Effector memory CD8-positive, alpha-beta T cell (primary cell): Measurements from ENCODE around the gene SCARB2.

ENCODE experiments used
- ATAC-seq: fragments of 150-1000 bp; cut with Tn5 transposase; replicated peaks from 2 replicates; pipeline ENCODE4 v1.10.0; 2021; ENCODE audit warnings: mild to moderate bottlenecking, moderate library complexity
- DNase-seq, 3 experiments: peaks; one replicate each; pipeline ENCODE4 v3.0.0; 2021
- H3K27ac Mint-ChIP-seq, 2 donors: one replicate each; pipeline ENCODE4 v1.8.0; 2022; ENCODE audit warnings: mild to moderate bottlenecking in 2 of 2, mixed read lengths in 2 of 2, moderate library complexity in 2 of 2
- H3K27me3 Mint-ChIP-seq, 2 donors: one replicate each; pipeline ENCODE4 v1.8.0; 2022; ENCODE audit warnings: mixed read lengths in 2 of 2
- H3K36me3 Mint-ChIP-seq: one replicate; pipeline ENCODE4 v1.8.0; 2022; ENCODE audit warnings: mild to moderate bottlenecking, moderate library complexity, mixed read lengths; ENCODE audit not compliant: insufficient read depth
- H3K4me1 Mint-ChIP-seq, 2 donors: one replicate each; pipeline ENCODE4 v1.8.0; 2022; ENCODE audit warnings: low read depth in 2 of 2, mixed read lengths in 2 of 2
- H3K4me3 Mint-ChIP-seq, 2 donors: one replicate each; pipeline ENCODE4 v1.8.0; 2022; ENCODE audit warnings: mild to moderate bottlenecking in 2 of 2, mixed read lengths in 2 of 2, moderate library complexity in 2 of 2
- H3K9me3 Mint-ChIP-seq, 2 donors: one replicate each; pipeline ENCODE4 v1.8.0; 2022; ENCODE audit warnings: mixed read lengths in 2 of 2

SCARB2 gene

DNA sequence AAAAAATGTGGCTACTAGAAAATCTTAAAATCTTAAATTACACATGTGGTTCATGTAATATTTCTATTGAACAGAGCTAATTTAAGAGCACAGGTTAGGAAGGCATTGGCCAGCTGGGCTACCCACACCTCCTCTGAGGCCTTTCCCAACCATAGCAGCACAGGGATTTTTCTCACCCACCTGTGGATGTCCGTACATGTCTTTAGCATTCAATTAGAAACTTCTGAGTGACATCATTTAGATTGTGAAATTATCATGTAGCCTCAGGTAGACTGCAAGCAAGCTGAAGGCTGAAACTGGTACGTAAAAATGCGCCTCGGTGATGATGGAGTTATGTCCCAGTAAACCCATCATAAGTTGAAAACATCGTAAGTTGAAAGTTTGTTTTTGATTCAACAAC lies 31.2 kb downstream of the SCARB2 start:
- peaks cover 5% of the 10 kb centered on the region for H3K36me3 Mint-ChIP-seq
- H3K27ac Mint-ChIP-seq, result peak overlapping the region in 1 of 2 donors; percentile 20
- no peak overlapping the region for H3K4me3 Mint-ChIP-seq
- H3K4me1 Mint-ChIP-seq, result peaks cover under 1 to 8% of the 10 kb centered on the region in 2 donors
- DNase-seq (no peak), ATAC-seq (no peak)
- no peaks in the 10 kb centered on the region for H3K27me3 Mint-ChIP-seq
- H3K9me3 Mint-ChIP-seq, result no peaks in the 10 kb centered on the region

DNA sequence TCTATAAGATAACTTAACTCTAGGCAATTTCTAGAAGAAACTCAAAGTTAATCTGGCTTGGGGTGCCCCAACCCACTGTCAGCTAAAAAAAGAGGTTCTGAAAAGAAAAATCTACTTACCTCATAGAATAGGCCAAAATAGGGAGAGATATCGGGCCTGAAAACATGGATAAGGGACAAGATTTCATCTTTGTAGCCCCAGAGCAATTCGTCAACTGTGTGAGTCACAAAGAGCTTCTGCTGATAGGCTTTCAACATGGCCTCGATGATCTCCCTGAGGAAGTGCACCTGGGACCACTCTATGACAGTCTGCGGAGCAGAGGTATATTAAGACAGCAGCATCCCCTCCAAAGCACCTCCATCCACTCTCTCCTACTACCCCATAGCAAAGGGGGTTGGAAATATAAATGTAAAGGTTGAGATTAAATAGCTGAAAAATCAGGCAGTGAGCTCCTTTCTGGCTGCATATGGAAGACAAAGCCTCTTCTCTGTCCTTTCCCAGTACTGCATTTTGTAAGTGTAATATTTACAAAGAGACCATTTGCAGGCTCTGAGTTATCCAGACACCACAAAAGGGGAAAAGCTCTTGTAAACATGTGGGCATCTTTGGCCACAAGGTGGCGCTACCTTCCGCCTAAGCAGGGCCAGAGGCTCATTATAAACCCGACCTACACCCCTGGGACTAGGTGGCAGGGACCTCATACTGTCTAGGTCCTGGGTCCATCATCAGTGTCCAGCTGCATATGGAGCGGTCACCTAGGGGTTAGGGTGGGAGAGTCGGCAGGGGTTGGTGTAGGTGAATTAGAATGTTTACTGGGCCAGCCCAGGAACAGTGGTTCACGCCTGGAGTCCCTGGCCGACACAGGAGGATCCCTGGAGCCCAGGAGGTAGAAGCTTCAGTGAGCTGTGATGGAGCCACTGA lies 34.0 kb downstream of the SCARB2 start:
- Mint-ChIP-seq H3K4me1 (peaks cover 4 to 9% of the 10 kb centered on the region in 2 donors), H3K36me3 (peaks cover 11% of the 10 kb centered on the region), H3K27me3 (no peaks in the 10 kb centered on the region), H3K4me3 (no peak overlapping the region), H3K27ac (no peak overlapping the region), H3K9me3 (no peaks in the 10 kb centered on the region)
- DNase-seq (peak; percentile 78 to 82 (median 79)), ATAC-seq (peak; percentile 94)

DNA sequence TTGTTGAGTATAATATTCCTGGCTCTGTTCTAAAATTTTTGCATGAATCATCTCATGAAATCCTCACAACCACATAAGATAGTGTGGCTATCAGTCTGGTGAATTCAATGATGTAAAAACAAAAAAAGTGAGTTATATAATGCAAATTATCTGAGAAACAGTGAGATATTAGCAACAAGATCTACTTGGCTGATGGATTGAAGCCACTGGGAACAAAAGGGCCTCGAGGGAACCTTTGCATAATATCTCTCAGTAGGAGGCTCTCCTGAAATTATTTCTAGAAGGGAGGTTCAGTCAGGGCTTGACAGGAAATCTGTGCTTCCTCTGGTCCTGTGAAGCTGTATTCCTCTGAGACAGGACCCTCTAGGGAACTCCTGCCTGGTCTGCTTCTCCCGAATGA lies 35.3 kb downstream of the SCARB2 start:
- H3K4me1 Mint-ChIP-seq, result peaks cover 0 to 9% of the 10 kb centered on the region in 2 donors
- H3K9me3 Mint-ChIP-seq, result no peaks in the 10 kb centered on the region
- H3K36me3 Mint-ChIP-seq, result peaks cover 20% of the 10 kb centered on the region
- no peak for ATAC-seq
- H3K27ac Mint-ChIP-seq, result no peak overlapping the region
- H3K27me3 Mint-ChIP-seq, result no peaks in the 10 kb centered on the region
- DNase-seq, result no peak
- no peak overlapping the region for H3K4me3 Mint-ChIP-seq

DNA sequence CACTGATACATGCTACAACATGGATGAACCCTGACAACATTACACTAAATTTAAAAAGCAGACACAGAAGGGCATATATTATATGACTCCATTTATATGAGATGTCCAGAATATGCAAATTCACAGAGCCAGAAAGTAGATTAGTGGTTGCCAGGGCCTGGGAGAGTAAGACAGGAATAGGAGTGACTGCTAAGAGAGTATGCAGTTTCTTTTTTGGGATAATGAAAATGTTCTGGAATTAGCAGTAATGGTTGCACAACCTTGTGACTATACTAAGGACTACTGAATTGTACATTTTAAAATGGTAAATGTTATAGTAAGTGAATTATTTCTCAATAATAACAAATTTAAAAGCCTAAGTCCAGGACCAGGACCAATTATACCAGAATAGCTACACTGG lies 35.9 kb downstream of the SCARB2 start:
- no peak for ATAC-seq
- Mint-ChIP-seq H3K27ac (no peak overlapping the region), H3K4me1 (peaks cover 0 to 9% of the 10 kb centered on the region in 2 donors), H3K9me3 (no peaks in the 10 kb centered on the region), H3K4me3 (no peak overlapping the region), H3K36me3 (peaks cover 26% of the 10 kb centered on the region), H3K27me3 (no peaks in the 10 kb centered on the region)
- DNase-seq, result no peak

DNA sequence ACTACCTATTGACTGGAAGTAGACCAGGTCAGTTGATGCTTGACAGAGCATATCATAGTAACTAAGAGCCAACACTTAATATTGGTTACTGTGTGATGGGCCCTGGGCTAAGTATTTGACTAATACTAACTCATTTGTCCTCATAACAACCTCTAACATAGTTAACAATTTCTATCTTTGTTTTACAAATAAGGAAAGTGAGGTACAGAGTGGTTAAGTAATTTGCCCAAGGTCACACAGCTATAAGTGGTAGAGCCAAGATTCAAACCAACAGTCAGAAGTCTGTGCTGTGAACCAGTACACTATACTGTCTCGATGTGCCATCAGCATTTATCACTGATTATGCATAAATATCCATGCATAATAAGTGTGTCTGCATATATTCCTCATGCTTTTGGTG lies 38.3 kb downstream of the SCARB2 start:
- ATAC-seq, result no peak
- no peaks in the 10 kb centered on the region for H3K9me3 Mint-ChIP-seq
- no peak overlapping the region for H3K27ac Mint-ChIP-seq
- DNase-seq, result no peak
- peaks cover 36% of the 10 kb centered on the region for H3K36me3 Mint-ChIP-seq
- H3K4me3 Mint-ChIP-seq, result no peak overlapping the region
- H3K4me1 Mint-ChIP-seq, result peaks cover 0 to 9% of the 10 kb centered on the region in 2 donors
- no peaks in the 10 kb centered on the region for H3K27me3 Mint-ChIP-seq

DNA sequence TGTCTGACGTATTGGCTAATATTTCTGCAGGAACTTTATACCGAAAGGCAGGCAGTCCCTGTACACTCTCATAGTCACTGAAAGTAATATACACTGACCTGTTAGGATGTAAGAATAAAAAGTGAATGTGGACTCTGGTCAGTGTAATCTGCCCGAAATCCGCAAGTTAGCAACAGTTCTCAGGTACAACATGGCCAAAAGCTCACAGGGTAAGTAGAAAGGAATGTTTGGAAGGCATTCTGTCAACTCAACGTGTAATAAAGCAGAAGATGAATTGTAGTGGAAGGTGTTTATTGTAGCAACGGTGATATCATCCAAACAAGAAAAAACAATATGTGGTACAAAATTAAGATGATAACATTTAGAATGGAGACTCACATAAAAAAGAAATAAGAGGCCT lies 39.4 kb downstream of the SCARB2 start:
- ATAC-seq (no peak), DNase-seq (no peak)
- H3K9me3 Mint-ChIP-seq, result no peaks in the 10 kb centered on the region
- no peak overlapping the region for H3K4me3 Mint-ChIP-seq
- H3K27me3 Mint-ChIP-seq, result no peaks in the 10 kb centered on the region
- H3K36me3 Mint-ChIP-seq, result peaks cover 36% of the 10 kb centered on the region
- H3K4me1 Mint-ChIP-seq, result peaks cover 0 to 9% of the 10 kb centered on the region in 2 donors
- no peak overlapping the region for H3K27ac Mint-ChIP-seq

DNA sequence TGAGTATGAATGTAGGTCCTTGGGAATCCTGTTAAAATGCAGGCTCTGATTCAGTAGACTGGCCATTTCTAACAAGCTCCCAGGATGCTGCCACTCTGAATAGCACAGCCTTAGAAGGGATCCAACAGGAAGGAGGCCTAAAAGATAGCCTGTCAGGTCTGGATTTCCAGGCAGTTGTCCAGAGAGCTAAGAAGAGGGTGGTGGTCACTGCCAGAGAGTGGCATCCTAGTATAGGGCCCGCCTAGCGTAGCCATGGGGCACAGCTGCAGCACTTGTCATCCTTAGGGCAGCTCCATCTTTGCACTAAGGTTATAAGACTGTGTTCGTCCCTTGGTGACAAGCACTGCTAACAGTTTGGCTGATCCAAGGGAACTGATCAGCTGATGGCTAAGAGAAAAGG lies 44.9 kb downstream of the SCARB2 start:
- no peaks in the 10 kb centered on the region for H3K27me3 Mint-ChIP-seq
- DNase-seq (no peak), ATAC-seq (no peak)
- no peak overlapping the region for H3K27ac Mint-ChIP-seq
- H3K4me3 Mint-ChIP-seq, result no peak overlapping the region
- H3K9me3 Mint-ChIP-seq, result no peaks in the 10 kb centered on the region
- peaks cover 33% of the 10 kb centered on the region for H3K36me3 Mint-ChIP-seq
- no peaks in the 10 kb centered on the region for H3K4me1 Mint-ChIP-seq

DNA sequence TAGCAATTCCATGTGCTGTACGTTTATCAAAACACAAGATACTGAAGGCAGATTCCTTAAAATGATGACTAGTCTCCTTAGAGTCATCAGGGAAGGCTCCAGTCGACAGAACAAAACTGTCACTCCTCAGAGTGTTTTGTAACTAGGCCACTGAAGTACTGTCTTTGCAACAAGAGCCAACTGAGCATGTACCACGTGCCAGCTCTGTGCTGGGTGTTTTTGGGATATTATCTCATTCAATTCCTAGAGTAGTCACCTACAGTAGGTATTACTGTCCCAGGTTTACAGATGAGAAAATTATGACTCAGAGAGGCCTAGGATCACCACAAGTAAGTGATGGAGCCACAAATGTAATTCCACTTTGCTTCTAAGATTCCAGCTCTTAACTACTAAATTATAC lies 47.1 kb downstream of the SCARB2 start:
- H3K27ac Mint-ChIP-seq, result no peak overlapping the region
- ATAC-seq, result no peak
- H3K4me1 Mint-ChIP-seq, result no peaks in the 10 kb centered on the region
- no peak overlapping the region for H3K4me3 Mint-ChIP-seq
- no peak for DNase-seq
- H3K36me3 Mint-ChIP-seq, result peaks cover 27% of the 10 kb centered on the region
- no peaks in the 10 kb centered on the region for H3K9me3 Mint-ChIP-seq
- H3K27me3 Mint-ChIP-seq, result no peaks in the 10 kb centered on the region

DNA sequence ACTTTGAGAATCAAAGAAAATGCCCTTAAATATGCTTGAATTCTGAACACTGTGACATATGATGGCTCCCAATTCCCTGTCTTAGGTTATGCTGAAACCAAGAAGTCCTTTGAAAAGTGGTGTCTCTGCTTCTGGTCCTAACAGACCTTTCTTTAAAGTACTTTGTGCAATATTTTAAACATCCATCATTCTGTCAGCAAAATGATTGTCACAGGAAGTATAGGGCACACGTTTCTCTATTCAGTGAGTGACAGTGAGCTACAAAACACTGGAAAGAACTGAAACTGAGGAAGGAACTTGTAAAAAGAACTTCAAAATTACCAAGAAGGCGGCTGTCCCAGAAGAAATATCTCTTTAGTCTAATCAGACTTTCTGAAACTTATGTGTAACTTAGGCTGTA lies 53.3 kb downstream of the SCARB2 start:
- Mint-ChIP-seq H3K27ac (peak overlapping the region in 1 of 2 donors; percentile 41), H3K4me1 (no peaks in the 10 kb centered on the region), H3K27me3 (no peaks in the 10 kb centered on the region), H3K36me3 (peaks cover 15% of the 10 kb centered on the region), H3K9me3 (no peaks in the 10 kb centered on the region), H3K4me3 (no peak overlapping the region)
- DNase-seq, result no peak
- no peak for ATAC-seq

DNA sequence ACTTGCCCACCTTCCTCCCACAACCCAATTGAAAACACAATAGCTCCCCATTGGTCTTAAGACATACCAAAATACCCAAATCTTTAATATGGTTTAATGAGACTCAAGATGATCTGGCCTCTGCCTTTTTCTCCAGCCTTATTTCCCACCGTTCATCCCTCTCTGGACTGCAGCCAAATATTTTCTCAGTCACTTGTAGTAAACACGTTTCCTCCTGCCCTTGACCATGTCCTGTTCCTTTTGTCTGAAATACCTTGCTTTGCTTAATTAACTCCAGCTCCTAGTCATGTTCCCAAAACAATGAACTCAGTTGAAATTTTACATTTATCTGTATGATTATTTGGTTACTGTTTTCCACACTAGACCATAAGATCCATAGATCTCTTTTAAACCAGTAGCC lies 57.0 kb downstream of the SCARB2 start:
- Mint-ChIP-seq H3K27ac (no peak overlapping the region), H3K4me1 (no peaks in the 10 kb centered on the region), H3K9me3 (peaks cover 4 to 7% of the 10 kb centered on the region in 2 donors), H3K4me3 (no peak overlapping the region), H3K36me3 (peaks cover 6% of the 10 kb centered on the region), H3K27me3 (no peaks in the 10 kb centered on the region)
- DNase-seq, result no peak
- ATAC-seq, result no peak

DNA sequence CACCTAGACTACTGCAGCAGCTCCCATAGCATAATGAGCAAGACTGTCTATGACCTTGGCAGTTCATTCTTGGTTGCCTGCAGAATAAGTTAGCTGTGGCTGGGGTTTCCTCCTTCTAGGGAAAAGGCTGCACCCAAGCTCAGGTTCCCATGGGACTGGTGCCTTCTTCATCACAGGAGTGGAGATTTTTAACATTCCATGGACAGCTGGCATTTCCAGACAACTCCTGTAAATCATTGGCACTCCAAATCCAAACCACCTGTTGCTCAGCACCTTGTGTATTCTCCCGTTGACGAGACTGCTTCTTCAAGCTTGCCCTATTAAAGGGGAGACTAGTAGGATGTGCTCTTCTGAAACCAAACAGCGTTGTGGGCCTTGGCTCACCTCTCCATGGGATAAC lies 57.6 kb downstream of the SCARB2 start:
- peaks cover 4 to 7% of the 10 kb centered on the region in 2 donors for H3K9me3 Mint-ChIP-seq
- H3K4me1 Mint-ChIP-seq, result no peaks in the 10 kb centered on the region
- peaks cover 6% of the 10 kb centered on the region for H3K36me3 Mint-ChIP-seq
- no peak overlapping the region for H3K4me3 Mint-ChIP-seq
- H3K27me3 Mint-ChIP-seq, result no peaks in the 10 kb centered on the region
- DNase-seq (no peak), ATAC-seq (no peak)
- no peak overlapping the region for H3K27ac Mint-ChIP-seq

DNA sequence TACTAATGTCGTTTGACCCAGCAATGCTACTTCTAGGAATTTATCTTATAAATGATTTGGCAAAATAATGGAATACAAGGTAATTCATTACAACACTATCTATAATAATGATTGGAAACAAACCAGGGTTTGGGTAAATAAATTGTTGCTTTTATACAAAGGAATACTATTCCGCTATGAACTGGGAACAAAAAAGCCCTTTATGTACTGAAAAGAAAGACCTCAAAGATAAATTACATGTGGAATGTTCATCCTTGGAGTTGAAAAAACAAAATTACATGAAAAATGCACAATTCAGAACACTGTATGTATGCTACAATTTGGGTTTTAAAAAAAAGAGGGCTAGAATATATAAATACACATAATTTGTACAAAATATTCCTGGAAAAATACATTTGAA lies 60.3 kb downstream of the SCARB2 start:
- Mint-ChIP-seq H3K9me3 (peaks cover 4 to 7% of the 10 kb centered on the region in 2 donors), H3K36me3 (peaks cover 5% of the 10 kb centered on the region), H3K27ac (no peak overlapping the region), H3K27me3 (no peaks in the 10 kb centered on the region), H3K4me3 (no peak overlapping the region), H3K4me1 (peaks cover 9% of the 10 kb centered on the region in 2 donors)
- no peak for DNase-seq
- ATAC-seq, result no peak

DNA sequence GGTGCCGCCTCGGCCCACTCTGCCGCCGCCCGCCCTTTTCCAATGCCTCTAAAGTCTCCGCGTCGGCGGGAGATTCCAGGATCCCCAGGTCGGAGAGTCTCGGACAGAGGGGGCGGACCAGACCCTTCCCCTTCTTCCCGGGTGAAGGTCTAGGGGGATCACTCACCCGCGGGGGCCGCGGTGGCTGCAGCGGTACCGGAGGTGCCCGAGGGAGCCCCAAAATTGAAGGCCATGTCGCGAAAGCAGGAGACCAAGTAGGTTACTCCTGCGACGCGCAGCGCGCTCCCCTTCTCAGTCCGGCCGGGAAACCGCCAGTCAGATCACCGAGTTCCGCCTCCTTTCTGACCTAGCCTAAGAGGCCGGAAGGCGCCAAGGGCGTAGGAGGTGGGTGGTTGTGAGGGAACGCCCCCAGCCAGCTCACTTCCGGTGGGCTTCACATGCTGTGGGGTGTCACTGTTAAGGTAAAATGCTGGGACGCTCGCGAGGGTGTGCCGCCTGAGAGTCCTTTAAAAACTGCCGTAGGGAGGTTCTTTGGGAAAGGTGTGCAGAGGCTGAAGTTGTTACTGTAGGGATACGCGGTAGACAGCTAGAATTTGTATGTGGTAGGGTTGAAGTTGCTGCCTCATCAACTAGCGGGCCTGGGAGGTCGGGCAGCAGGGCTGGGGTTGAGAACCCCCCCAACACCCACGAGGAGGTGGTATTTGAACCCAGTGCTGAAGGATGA lies 65.3 kb downstream of the SCARB2 start, which contains the start of gene NUP54:
NUP54 (minus strand) TSS at position 256 of the 724 bp plus-strand sequence; CDS start at position 233, 23 bp downstream.
- Mint-ChIP-seq H3K36me3 (peaks cover 32% of the 10 kb centered on the region), H3K4me1 (peaks cover 14 to 34% of the 10 kb centered on the region in 2 donors), H3K4me3 (peak within 1 kb of the TSS; percentile 94 to 97), H3K27ac (peak within 1 kb of the TSS; percentile 92 to 98), H3K9me3 (no peaks in the 10 kb centered on the region), H3K27me3 (no peaks in the 10 kb centered on the region)
- ATAC-seq, result peak; percentile 97
- DNase-seq, result peak; percentile 94 to 97 (median 95)
